ENCODE measurements around the gene LHFPL3. TPM values are rescaled to one million over a fixed set of nuclear protein-coding genes. Genes with fewer than 3 reads are reported as not detected.

Gene LHFPL3
- polyA plus RNA-seq, 6 donors from 2014 or later = not detected

GRCh38 chr7:104791080-104791479 is 462.7 kb downstream of the LHFPL3 start:
- Mint-ChIP-seq H3K4me3 (no peak overlapping the region), H3K27me3 (peaks cover 17 to 45% (median 19%) of the 10 kb centered on the region in 3 donors), H3K9me3 (no peaks in the 10 kb centered on the region), H3K27ac (no peak overlapping the region), H3K4me1 (no peaks in the 10 kb centered on the region), H3K36me3 (no peaks in the 10 kb centered on the region)
- no peak for DNase-seq
- no peak for ATAC-seq (ENCODE audit: low read depth in 2 of 2)

- ATAC-seq (ENCODE audit: low read depth in 2 of 2) = no peak
- H3K27me3 Mint-ChIP-seq = peaks cover 17 to 44% (median 19%) of the 10 kb centered on the region in 3 donors
- H3K4me1 Mint-ChIP-seq = no peaks in the 10 kb centered on the region
- H3K36me3 Mint-ChIP-seq = no peaks in the 10 kb centered on the region
- no peak for DNase-seq
- no peak overlapping the region for H3K4me3 Mint-ChIP-seq
- H3K9me3 Mint-ChIP-seq = no peaks in the 10 kb centered on the region
- H3K27ac Mint-ChIP-seq = no peak overlapping the region
Measured at GRCh38 chr7:104793066-104793465, 464.7 kb downstream of the LHFPL3 start.

- H3K27me3 Mint-ChIP-seq = peaks cover 17 to 44% (median 19%) of the 10 kb centered on the region in 3 donors
- H3K27ac Mint-ChIP-seq = no peak overlapping the region
- no peaks in the 10 kb centered on the region for H3K9me3 Mint-ChIP-seq
- no peak overlapping the region for H3K4me3 Mint-ChIP-seq
- H3K36me3 Mint-ChIP-seq = no peaks in the 10 kb centered on the region
- no peak for ATAC-seq (ENCODE audit: low read depth in 2 of 2)
- DNase-seq = no peak
- H3K4me1 Mint-ChIP-seq = no peaks in the 10 kb centered on the region
Measured at GRCh38 chr7:104794154-104794553, 465.8 kb downstream of the LHFPL3 start.

- Mint-ChIP-seq H3K27ac (no peak overlapping the region), H3K36me3 (no peaks in the 10 kb centered on the region), H3K4me3 (no peak overlapping the region), H3K27me3 (peaks cover 19 to 48% (median 21%) of the 10 kb centered on the region in 3 donors), H3K9me3 (no peaks in the 10 kb centered on the region), H3K4me1 (no peaks in the 10 kb centered on the region)
- no peak for DNase-seq
- no peak for ATAC-seq (ENCODE audit: low read depth in 2 of 2)
Measured at GRCh38 chr7:104794589-104794988, 466.2 kb downstream of the LHFPL3 start.

GRCh38 chr7:104795086-104795485 is 466.7 kb downstream of the LHFPL3 start:
- Mint-ChIP-seq H3K27me3 (peaks cover 24 to 50% (median 25%) of the 10 kb centered on the region in 3 donors), H3K27ac (no peak overlapping the region), H3K4me1 (no peaks in the 10 kb centered on the region), H3K9me3 (no peaks in the 10 kb centered on the region), H3K36me3 (no peaks in the 10 kb centered on the region), H3K4me3 (no peak overlapping the region)
- no peak for DNase-seq
- no peak for ATAC-seq (ENCODE audit: low read depth in 2 of 2)

- Mint-ChIP-seq H3K36me3 (no peaks in the 10 kb centered on the region), H3K9me3 (no peaks in the 10 kb centered on the region), H3K27ac (no peak overlapping the region), H3K4me1 (no peaks in the 10 kb centered on the region), H3K4me3 (no peak overlapping the region), H3K27me3 (peaks cover 25 to 50% (median 29%) of the 10 kb centered on the region in 3 donors)
- ATAC-seq (ENCODE audit: low read depth in 2 of 2) = no peak
- DNase-seq = no peak
Measured at GRCh38 chr7:104795616-104796398, 467.4 kb downstream of the LHFPL3 start.

GRCh38 chr7:104800307-104800706 is 471.9 kb downstream of the LHFPL3 start:
- peaks cover 26 to 49% (median 31%) of the 10 kb centered on the region in 3 donors for H3K27me3 Mint-ChIP-seq

GRCh38 chr7:104801022-104801421 is 472.6 kb downstream of the LHFPL3 start:
- DNase-seq = no peak
- Mint-ChIP-seq H3K4me1 (no peaks in the 10 kb centered on the region), H3K9me3 (peaks cover 0 to 9% (median 3%) of the 10 kb centered on the region in 7 donors), H3K27ac (no peak overlapping the region), H3K27me3 (peaks cover 24 to 44% (median 27%) of the 10 kb centered on the region in 3 donors), H3K36me3 (no peaks in the 10 kb centered on the region), H3K4me3 (no peak overlapping the region)
- ATAC-seq (ENCODE audit: low read depth in 2 of 2) = no peak

More at GRCh38 chr7:104800307-104800706, 471.9 kb downstream of the LHFPL3 start:
- H3K9me3 Mint-ChIP-seq = peaks cover 0 to 9% (median 3%) of the 10 kb centered on the region in 7 donors
- no peak for ATAC-seq (ENCODE audit: low read depth in 2 of 2)
- no peak overlapping the region for H3K27ac Mint-ChIP-seq
- no peak overlapping the region for H3K4me3 Mint-ChIP-seq
- H3K36me3 Mint-ChIP-seq = no peaks in the 10 kb centered on the region
- no peaks in the 10 kb centered on the region for H3K4me1 Mint-ChIP-seq
- no peak for DNase-seq

GRCh38 chr7:104803931-104804330 is 475.5 kb downstream of the LHFPL3 start:
- no peak overlapping the region for H3K27ac Mint-ChIP-seq
- H3K4me1 Mint-ChIP-seq = no peaks in the 10 kb centered on the region
- peaks cover 44 to 64% (median 46%) of the 10 kb centered on the region in 3 donors for H3K27me3 Mint-ChIP-seq
- H3K9me3 Mint-ChIP-seq = peaks cover 3 to 9% (median 6%) of the 10 kb centered on the region in 7 donors
- ATAC-seq (ENCODE audit: low read depth in 2 of 2) (no peak), DNase-seq (no peak)
- no peaks in the 10 kb centered on the region for H3K36me3 Mint-ChIP-seq
- H3K4me3 Mint-ChIP-seq = no peak overlapping the region

- no peak overlapping the region for H3K27ac Mint-ChIP-seq
- peaks cover 42 to 61% (median 44%) of the 10 kb centered on the region in 3 donors for H3K27me3 Mint-ChIP-seq
- DNase-seq = no peak
- H3K4me1 Mint-ChIP-seq = no peaks in the 10 kb centered on the region
- no peaks in the 10 kb centered on the region for H3K36me3 Mint-ChIP-seq
- no peak for ATAC-seq (ENCODE audit: low read depth in 2 of 2)
- no peak overlapping the region for H3K4me3 Mint-ChIP-seq
- peaks cover 3 to 9% (median 6%) of the 10 kb centered on the region in 7 donors for H3K9me3 Mint-ChIP-seq
Measured at GRCh38 chr7:104804696-104805095, 476.3 kb downstream of the LHFPL3 start.

GRCh38 chr7:104805449-104806317 is 477.3 kb downstream of the LHFPL3 start:
- H3K36me3 Mint-ChIP-seq = no peaks in the 10 kb centered on the region
- peak overlapping the region in 1 of 6 donors; percentile 48 for H3K27ac Mint-ChIP-seq
- peaks cover 42 to 61% (median 45%) of the 10 kb centered on the region in 3 donors for H3K27me3 Mint-ChIP-seq
- H3K4me1 Mint-ChIP-seq = no peaks in the 10 kb centered on the region
- ATAC-seq (ENCODE audit: low read depth in 2 of 2) (no peak), DNase-seq (no peak)
- H3K4me3 Mint-ChIP-seq = no peak overlapping the region
- peaks cover 3 to 9% (median 6%) of the 10 kb centered on the region in 7 donors for H3K9me3 Mint-ChIP-seq

GRCh38 chr7:104807671-104808070 is 479.3 kb downstream of the LHFPL3 start:
- no peak overlapping the region for H3K4me3 Mint-ChIP-seq
- no peaks in the 10 kb centered on the region for H3K36me3 Mint-ChIP-seq
- no peak overlapping the region for H3K27ac Mint-ChIP-seq
- H3K4me1 Mint-ChIP-seq = no peaks in the 10 kb centered on the region
- peaks cover 3 to 9% (median 6%) of the 10 kb centered on the region in 7 donors for H3K9me3 Mint-ChIP-seq
- peaks cover 41 to 54% (median 44%) of the 10 kb centered on the region in 3 donors for H3K27me3 Mint-ChIP-seq
- ATAC-seq (ENCODE audit: low read depth in 2 of 2) = no peak
- no peak for DNase-seq

GRCh38 chr7:104809906-104810305 is 481.5 kb downstream of the LHFPL3 start:
- Mint-ChIP-seq H3K27me3 (peaks cover 32 to 39% (median 35%) of the 10 kb centered on the region in 3 donors), H3K36me3 (no peaks in the 10 kb centered on the region), H3K4me1 (no peaks in the 10 kb centered on the region), H3K9me3 (peaks cover 0 to 5% (median 3%) of the 10 kb centered on the region in 7 donors), H3K27ac (peak overlapping the region in 1 of 6 donors; percentile 25), H3K4me3 (no peak overlapping the region)
- ATAC-seq (ENCODE audit: low read depth in 2 of 2) (no peak), DNase-seq (no peak)

All from naive B cell (primary cell).